ENCODE measurements around the gene SOX6. TPM values are rescaled to one million over a fixed set of nuclear protein-coding genes. Genes with fewer than 3 reads are reported as not detected.

SOX6 gene
- total RNA-seq, 1 donor = 0.10 TPM

DNA sequence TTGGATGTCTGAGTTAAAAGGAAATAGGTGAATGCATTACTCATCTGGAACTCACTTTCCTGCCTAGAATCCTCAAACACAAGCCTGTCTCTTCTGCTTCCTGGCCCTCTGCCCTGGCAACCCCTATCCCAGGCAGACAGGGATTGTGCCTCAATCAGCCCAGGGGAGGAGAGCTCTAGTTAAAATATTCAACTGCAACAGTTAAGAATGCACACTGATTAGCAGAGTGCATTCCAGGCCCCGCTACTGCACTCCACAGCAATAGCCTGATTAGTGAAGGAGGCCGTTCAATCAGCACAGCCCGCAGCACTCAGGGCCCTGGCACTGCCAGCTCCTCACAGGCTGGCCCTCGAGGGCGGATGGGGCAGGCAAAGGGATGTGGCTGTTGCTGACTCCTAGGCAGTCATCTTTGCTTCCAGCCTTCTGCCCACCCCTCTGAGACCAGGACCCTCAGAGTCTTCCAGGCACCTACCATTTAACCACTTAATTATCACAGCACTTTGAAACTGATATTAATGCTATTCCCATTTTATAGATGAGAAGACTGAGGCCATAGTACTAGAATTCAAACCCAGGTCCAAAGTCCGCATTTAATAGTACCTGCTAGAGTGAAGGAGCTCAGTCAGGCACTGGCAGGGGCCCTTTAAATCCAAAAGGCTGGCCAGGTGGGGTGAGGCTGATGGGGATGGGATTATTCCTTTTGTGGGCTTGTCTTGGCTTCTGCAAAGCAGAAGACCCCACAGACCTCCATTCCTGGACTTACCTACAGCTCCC lies 435.3 kb downstream of the SOX6 start:
- Histone ChIP-seq H3K9me3 (ENCODE audit: low read depth, low read length) (no peaks in the 10 kb centered on the region), H3K4me3 (ENCODE audit: low read length) (no peak overlapping the region), H3K4me1 (ENCODE audit: insufficient read depth, low read length) (no peaks in the 10 kb centered on the region), H3K27me3 (ENCODE audit: insufficient read depth, low read length) (no peaks in the 10 kb centered on the region)

DNA sequence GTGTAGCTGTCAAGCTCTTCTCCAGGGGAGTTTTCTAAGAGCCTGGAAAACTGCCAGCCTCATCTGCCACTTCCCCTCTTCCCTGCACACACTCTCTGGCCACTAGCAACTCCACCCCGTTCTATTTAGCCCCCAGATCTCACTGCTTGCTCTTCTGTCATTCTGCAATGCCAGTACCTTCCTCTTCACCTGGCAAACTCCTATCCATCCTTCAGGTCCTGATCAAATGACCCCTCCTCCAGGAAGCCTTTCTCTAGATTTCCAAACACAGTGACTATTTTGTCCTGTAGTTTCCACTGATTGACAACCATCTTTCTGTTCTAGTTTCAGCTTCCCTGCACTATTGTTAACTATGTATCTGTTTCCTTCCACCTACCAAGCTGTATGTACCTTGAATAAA lies 437.7 kb downstream of the SOX6 start:
- Histone ChIP-seq H3K27me3 (ENCODE audit: insufficient read depth, low read length) (no peaks in the 10 kb centered on the region), H3K9me3 (ENCODE audit: low read depth, low read length) (no peaks in the 10 kb centered on the region), H3K4me1 (ENCODE audit: insufficient read depth, low read length) (no peaks in the 10 kb centered on the region)

DNA sequence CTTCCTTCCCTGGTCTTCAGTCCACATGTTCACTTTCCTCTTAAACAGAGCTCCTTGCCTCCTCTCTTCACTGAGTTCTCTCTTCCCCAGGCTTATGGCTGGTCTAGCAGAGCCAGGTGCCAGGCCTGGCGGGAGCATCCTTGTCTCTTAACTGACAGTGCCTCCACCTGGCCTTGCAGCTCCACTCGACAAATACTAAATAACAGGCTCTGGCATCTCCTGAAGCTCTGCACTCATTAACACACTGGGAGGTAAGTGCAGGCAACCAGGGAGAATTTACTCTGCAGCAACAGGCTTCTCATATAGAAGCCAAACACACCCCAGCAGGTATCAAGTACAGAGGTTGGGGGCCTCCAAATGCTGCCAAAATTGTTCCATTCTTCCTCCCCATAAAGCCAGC lies 438.1 kb downstream of the SOX6 start:
- H3K27me3 ChIP-seq (ENCODE audit: insufficient read depth, low read length) = no peaks in the 10 kb centered on the region
- H3K4me3 ChIP-seq (ENCODE audit: low read length) = no peak overlapping the region
- H3K4me1 ChIP-seq (ENCODE audit: insufficient read depth, low read length) = no peaks in the 10 kb centered on the region
- H3K9me3 ChIP-seq (ENCODE audit: low read depth, low read length) = no peaks in the 10 kb centered on the region

More for the DNA sequence above, 437.7 kb downstream of the SOX6 start:
- no peak overlapping the region for H3K4me3 ChIP-seq (ENCODE audit: low read length)
